ENCODE measurements around the gene TRAPPC3.
A peak's percentile ranks its signal among the peaks of the same experiment; 100 is the strongest.

Gene TRAPPC3

DNA sequence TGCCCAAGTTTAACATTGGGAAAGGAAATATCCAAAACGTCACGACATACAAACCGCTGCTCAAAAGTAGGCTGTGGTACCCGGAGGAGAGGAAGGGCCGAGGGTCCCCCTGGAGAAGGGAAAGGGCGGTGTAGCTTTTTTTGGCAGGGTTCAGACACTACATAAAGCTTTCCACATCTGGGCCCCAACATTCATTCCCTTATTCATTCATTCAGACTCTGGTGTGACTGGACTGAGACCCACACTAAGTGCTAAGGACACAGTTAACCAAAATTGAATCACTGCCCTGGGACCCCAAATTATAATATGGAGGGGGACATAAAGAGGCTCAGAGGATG, 14.0 kb downstream of the TRAPPC3 start:
- no peaks in the 10 kb centered on the region for H3K27me3 ChIP-seq (ENCODE audit: insufficient read depth, low read depth)
- TF ChIP-seq CTCF (conservative IDR thresholded peaks at IDR 0.05; ENCODE audit: low read depth, low read length): no peak
- no peak overlapping the region for H2AFZ ChIP-seq (ENCODE audit: low read depth)
- 0 out of 2 replicates have a peak, but pooled peaks cover 4% of the 10 kb centered on the region for H3K36me3 ChIP-seq (ENCODE audit: insufficient read depth)
- H4K20me1 ChIP-seq (ENCODE audit: insufficient read depth): no peaks in the 10 kb centered on the region
- no peak overlapping the region for H3K4me2 ChIP-seq
- no peak overlapping the region for H3K4me3 ChIP-seq (IDR thresholded peaks at IDR 0.05; ENCODE audit: insufficient read depth, low read depth, low read length)
- H3K79me2 ChIP-seq (ENCODE audit: insufficient read depth, low read depth): 0 out of 2 replicates have a peak, but pooled peaks cover under 1% of the 10 kb centered on the region
- no peak overlapping the region for H3K9ac ChIP-seq
- H3K27ac ChIP-seq: no peak overlapping the region
- no peaks in the 10 kb centered on the region for H3K4me1 ChIP-seq (ENCODE audit: low read depth, poor library complexity, severe bottlenecking)

GRCh38 chr1:36134505-36135329, 14.6 kb downstream of the TRAPPC3 start:
- H3K4me1 ChIP-seq (ENCODE audit: low read depth, poor library complexity, severe bottlenecking): no peaks in the 10 kb centered on the region

GRCh38 chr1:36134031-36134430, 15.3 kb downstream of the TRAPPC3 start:
- H3K79me2 ChIP-seq (ENCODE audit: insufficient read depth, low read depth): no peaks in the 10 kb centered on the region
- H3K27ac ChIP-seq: no peak overlapping the region
- H3K4me2 ChIP-seq: no peak overlapping the region
- no peak for TF ChIP-seq CTCF (conservative IDR thresholded peaks at IDR 0.05; ENCODE audit: low read depth, low read length)
- H3K27me3 ChIP-seq (ENCODE audit: insufficient read depth, low read depth): no peaks in the 10 kb centered on the region
- no peaks in the 10 kb centered on the region for H3K4me1 ChIP-seq (ENCODE audit: low read depth, poor library complexity, severe bottlenecking)
- no peak overlapping the region for H3K4me3 ChIP-seq (IDR thresholded peaks at IDR 0.05; ENCODE audit: insufficient read depth, low read depth, low read length)
- H3K36me3 ChIP-seq (ENCODE audit: insufficient read depth): 0 out of 2 replicates have a peak, but pooled peaks cover 4% of the 10 kb centered on the region
- no peaks in the 10 kb centered on the region for H4K20me1 ChIP-seq (ENCODE audit: insufficient read depth)
- no peak overlapping the region for H3K9ac ChIP-seq
- no peak overlapping the region for H2AFZ ChIP-seq (ENCODE audit: low read depth)

More at GRCh38 chr1:36134505-36135329, 14.6 kb downstream of the TRAPPC3 start:
- H3K27me3 ChIP-seq (ENCODE audit: insufficient read depth, low read depth): no peaks in the 10 kb centered on the region
- H3K27ac ChIP-seq: no peak overlapping the region
- H3K4me2 ChIP-seq: no peak overlapping the region
- no peaks in the 10 kb centered on the region for H4K20me1 ChIP-seq (ENCODE audit: insufficient read depth)
- H3K79me2 ChIP-seq (ENCODE audit: insufficient read depth, low read depth): no peaks in the 10 kb centered on the region
- H2AFZ ChIP-seq (ENCODE audit: low read depth): no peak overlapping the region
- no peak overlapping the region for H3K9ac ChIP-seq
- H3K4me3 ChIP-seq (IDR thresholded peaks at IDR 0.05; ENCODE audit: insufficient read depth, low read depth, low read length): no peak overlapping the region
- 0 out of 2 replicates have a peak, but pooled peaks cover 4% of the 10 kb centered on the region for H3K36me3 ChIP-seq (ENCODE audit: insufficient read depth)
- TF ChIP-seq CTCF (conservative IDR thresholded peaks at IDR 0.05; ENCODE audit: low read depth, low read length): peak; percentile 78

- H3K79me2 ChIP-seq (ENCODE audit: insufficient read depth, low read depth): no peaks in the 10 kb centered on the region
- no peaks in the 10 kb centered on the region for H4K20me1 ChIP-seq (ENCODE audit: insufficient read depth)
- TF ChIP-seq CTCF (conservative IDR thresholded peaks at IDR 0.05; ENCODE audit: low read depth, low read length): no peak
- no peak overlapping the region for H3K27ac ChIP-seq
- no peak overlapping the region for H2AFZ ChIP-seq (ENCODE audit: low read depth)
- H3K36me3 ChIP-seq (ENCODE audit: insufficient read depth): 0 out of 2 replicates have a peak, but pooled peaks cover 4% of the 10 kb centered on the region
- H3K4me3 ChIP-seq (IDR thresholded peaks at IDR 0.05; ENCODE audit: insufficient read depth, low read depth, low read length): no peak overlapping the region
- no peak overlapping the region for H3K4me2 ChIP-seq
- H3K4me1 ChIP-seq (ENCODE audit: low read depth, poor library complexity, severe bottlenecking): peaks cover 3% of the 10 kb centered on the region
- no peak overlapping the region for H3K9ac ChIP-seq
- H3K27me3 ChIP-seq (ENCODE audit: insufficient read depth, low read depth): no peaks in the 10 kb centered on the region
Observed at GRCh38 chr1:36133484-36133883, 15.8 kb downstream of the TRAPPC3 start.

Measured in KMS-11 (cell line).